ENCODE data around the gene BAIAP2. TPM values are rescaled to one million over a fixed set of nuclear protein-coding genes. Genes with fewer than 3 reads are reported as not detected.

Gene BAIAP2
- total and polyA plus RNA-seq, 2 of the 13 experiments (the other 11 are each of a cell fraction or from before 2014, with no cell fraction given) = 22.5 to 24.0 TPM

- TF ChIP-seq, protein P1, sequence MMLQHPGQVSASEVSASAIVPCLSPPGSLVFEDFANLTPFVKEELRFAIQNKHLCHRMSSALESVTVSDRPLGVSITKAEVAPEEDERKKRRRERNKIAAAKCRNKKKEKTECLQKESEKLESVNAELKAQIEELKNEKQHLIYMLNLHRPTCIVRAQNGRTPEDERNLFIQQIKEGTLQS (CRISPR knock-in tag; IDR thresholded peaks at IDR 0.05) = no peak
- TF ChIP-seq, protein P2, sequence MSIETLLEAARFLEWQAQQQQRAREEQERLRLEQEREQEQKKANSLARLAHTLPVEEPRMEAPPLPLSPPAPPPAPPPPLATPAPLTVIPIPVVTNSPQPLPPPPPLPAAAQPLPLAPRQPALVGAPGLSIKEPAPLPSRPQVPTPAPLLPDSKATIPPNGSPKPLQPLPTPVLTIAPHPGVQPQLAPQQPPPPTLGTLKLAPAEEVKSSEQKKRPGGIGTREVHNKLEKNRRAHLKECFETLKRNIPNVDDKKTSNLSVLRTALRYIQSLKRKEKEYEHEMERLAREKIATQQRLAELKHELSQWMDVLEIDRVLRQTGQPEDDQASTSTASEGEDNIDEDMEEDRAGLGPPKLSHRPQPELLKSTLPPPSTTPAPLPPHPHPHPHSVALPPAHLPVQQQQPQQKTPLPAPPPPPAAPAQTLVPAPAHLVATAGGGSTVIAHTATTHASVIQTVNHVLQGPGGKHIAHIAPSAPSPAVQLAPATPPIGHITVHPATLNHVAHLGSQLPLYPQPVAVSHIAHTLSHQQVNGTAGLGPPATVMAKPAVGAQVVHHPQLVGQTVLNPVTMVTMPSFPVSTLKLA (IDR thresholded peaks at IDR 0.05) = peak; percentile 90
- TF ChIP-seq ELF1 (CRISPR knock-in tag; IDR thresholded peaks at IDR 0.05) (peak; percentile 93), NR3C1 (CRISPR knock-in tag; IDR thresholded peaks at IDR 0.05) (no peak), NCOA5 (CRISPR knock-in tag; IDR thresholded peaks at IDR 0.05) (no peak), CC2D1A (CRISPR knock-in tag; IDR thresholded peaks at IDR 0.05) (0 out of 2 replicates have a peak, but pooled peaks have one; percentile 76), CBX5 (CRISPR knock-in tag; IDR thresholded peaks at IDR 0.05; ENCODE audit: borderline replicate concordance) (peak; percentile 90; the same call in 1 of the 2 replicates), MIXL1 (CRISPR knock-in tag; IDR thresholded peaks at IDR 0.05) (peak; percentile 94), NFKBIZ (CRISPR knock-in tag; IDR thresholded peaks at IDR 0.05) (peak; percentile 30; the same call in 1 of the 2 replicates), ZBTB42 (CRISPR knock-in tag; IDR thresholded peaks at IDR 0.05) (peak; percentile 48), PHB2 (IDR thresholded peaks at IDR 0.05; ENCODE audit: partially characterized antibody) (no peak), NFIC (IDR thresholded peaks at IDR 0.05; ENCODE audit: low read length) (no peak), KAT8 (CRISPR knock-in tag; IDR thresholded peaks at IDR 0.05) (peak; percentile 95), TEF (CRISPR knock-in tag; IDR thresholded peaks at IDR 0.05) (peak; percentile 88), ZNF143 (CRISPR knock-in tag; IDR thresholded peaks at IDR 0.05) (peak; percentile 41; the same call in 1 of the 2 replicates), JUN (CRISPR knock-in tag; IDR thresholded peaks at IDR 0.05) (0 out of 2 replicates have a peak, but pooled peaks have one; percentile 45), ZFP36L1 (CRISPR knock-in tag; IDR thresholded peaks at IDR 0.05) (peak; percentile 99), HBP1 (CRISPR knock-in tag; IDR thresholded peaks at IDR 0.05; ENCODE audit: low read depth) (peak; percentile 68; the same call in 1 of the 2 replicates), ZNF773 (CRISPR knock-in tag; IDR thresholded peaks at IDR 0.05; ENCODE audit: borderline replicate concordance) (0 out of 2 replicates have a peak, but pooled peaks have one; percentile 71)
- TF ChIP-seq, protein P3, sequence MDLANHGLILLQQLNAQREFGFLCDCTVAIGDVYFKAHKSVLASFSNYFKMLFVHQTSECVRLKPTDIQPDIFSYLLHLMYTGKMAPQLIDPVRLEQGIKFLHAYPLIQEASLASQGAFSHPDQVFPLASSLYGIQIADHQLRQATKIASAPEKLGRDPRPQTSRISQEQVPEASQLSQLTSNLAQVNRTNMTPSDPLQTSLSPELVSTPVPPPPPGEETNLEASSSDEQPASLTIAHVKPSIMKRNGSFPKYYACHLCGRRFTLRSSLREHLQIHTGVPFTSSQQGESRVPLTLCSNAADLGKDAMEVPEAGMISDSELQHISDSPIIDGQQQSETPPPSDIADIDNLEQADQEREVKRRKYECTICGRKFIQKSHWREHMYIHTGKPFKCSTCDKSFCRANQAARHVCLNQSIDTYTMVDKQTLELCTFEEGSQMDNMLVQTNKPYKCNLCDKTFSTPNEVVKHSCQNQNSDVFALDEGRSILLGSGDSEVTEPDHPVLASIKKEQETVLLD (CRISPR knock-in tag; IDR thresholded peaks at IDR 0.05; ENCODE audit: low read depth) = peak; percentile 57; the same call in 1 of the 2 replicates
- TF ChIP-seq, protein P4, sequence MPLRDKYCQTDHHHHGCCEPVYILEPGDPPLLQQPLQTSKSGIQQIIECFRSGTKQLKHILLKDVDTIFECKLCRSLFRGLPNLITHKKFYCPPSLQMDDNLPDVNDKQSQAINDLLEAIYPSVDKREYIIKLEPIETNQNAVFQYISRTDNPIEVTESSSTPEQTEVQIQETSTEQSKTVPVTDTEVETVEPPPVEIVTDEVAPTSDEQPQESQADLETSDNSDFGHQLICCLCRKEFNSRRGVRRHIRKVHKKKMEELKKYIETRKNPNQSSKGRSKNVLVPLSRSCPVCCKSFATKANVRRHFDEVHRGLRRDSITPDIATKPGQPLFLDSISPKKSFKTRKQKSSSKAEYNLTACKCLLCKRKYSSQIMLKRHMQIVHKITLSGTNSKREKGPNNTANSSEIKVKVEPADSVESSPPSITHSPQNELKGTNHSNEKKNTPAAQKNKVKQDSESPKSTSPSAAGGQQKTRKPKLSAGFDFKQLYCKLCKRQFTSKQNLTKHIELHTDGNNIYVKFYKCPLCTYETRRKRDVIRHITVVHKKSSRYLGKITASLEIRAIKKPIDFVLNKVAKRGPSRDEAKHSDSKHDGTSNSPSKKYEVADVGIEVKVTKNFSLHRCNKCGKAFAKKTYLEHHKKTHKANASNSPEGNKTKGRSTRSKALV (CRISPR knock-in tag; IDR thresholded peaks at IDR 0.05) = peak; percentile 97
- TF ChIP-seq, protein P5, sequence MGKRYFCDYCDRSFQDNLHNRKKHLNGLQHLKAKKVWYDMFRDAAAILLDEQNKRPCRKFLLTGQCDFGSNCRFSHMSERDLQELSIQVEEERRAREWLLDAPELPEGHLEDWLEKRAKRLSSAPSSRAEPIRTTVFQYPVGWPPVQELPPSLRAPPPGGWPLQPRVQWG (CRISPR knock-in tag; IDR thresholded peaks at IDR 0.05; ENCODE audit: borderline replicate concordance, low read depth) = no peak
Measured at GRCh38 chr17:81083125-81083765, 48.3 kb downstream of the BAIAP2 start (continued).
